ENCODE measurements around the gene CACNA2D2. TPM values are rescaled to one million over a fixed set of nuclear protein-coding genes. Genes with fewer than 3 reads are reported as not detected.

CACNA2D2 gene
- total and polyA plus RNA-seq, 2 donors from 2014 or later, result 3.6 to 6.0 TPM

GRCh38 chr3:50464569-50464968 lies 38.9 kb downstream of the CACNA2D2 start:
- Histone ChIP-seq H3K9me3 (ENCODE audit: control insufficient read depth in 2 of 3, insufficient read depth in 1 of 3, low read length in 3 of 3) (no peaks in the 10 kb centered on the region), H3K27ac (ENCODE audit: low read depth in 2 of 2, low read length in 2 of 2) (no peak overlapping the region), H3K36me3 (ENCODE audit: control insufficient read depth in 2 of 3, insufficient read depth in 3 of 3, low read length in 3 of 3) (no peaks in the 10 kb centered on the region), H3K9ac (ENCODE audit: low read length in 3 of 3) (no peak overlapping the region), H3K27me3 (ENCODE audit: control insufficient read depth, insufficient read depth, low read length) (no peaks in the 10 kb centered on the region), H3K4me3 (ENCODE audit: low read length in 3 of 3) (no peak overlapping the region), H3K4me1 (ENCODE audit: control insufficient read depth in 2 of 3, insufficient read depth in 2 of 3, low read depth in 1 of 3, low read length in 3 of 3) (no peaks in the 10 kb centered on the region)
- DNase-seq, result no peak
- no peak for TF ChIP-seq CTCF (IDR thresholded peaks at IDR 0.05; ENCODE audit: borderline replicate concordance, extremely low read depth, insufficient read depth)
- FAIRE-seq, result no peak
- intact Hi-C loops (cut with DNase I), result no loop called here

- FAIRE-seq (no peak), DNase-seq (no peak)
- Histone ChIP-seq H3K4me1 (ENCODE audit: control insufficient read depth in 2 of 3, insufficient read depth in 2 of 3, low read depth in 1 of 3, low read length in 3 of 3) (no peaks in the 10 kb centered on the region), H3K9ac (ENCODE audit: low read length in 3 of 3) (no peak overlapping the region), H3K27ac (ENCODE audit: low read depth in 2 of 2, low read length in 2 of 2) (no peak overlapping the region), H3K27me3 (ENCODE audit: control insufficient read depth, insufficient read depth, low read length) (no peaks in the 10 kb centered on the region), H3K36me3 (ENCODE audit: control insufficient read depth in 2 of 3, insufficient read depth in 3 of 3, low read length in 3 of 3) (no peaks in the 10 kb centered on the region), H3K9me3 (ENCODE audit: control insufficient read depth in 2 of 3, insufficient read depth in 1 of 3, low read length in 3 of 3) (no peaks in the 10 kb centered on the region), H3K4me3 (ENCODE audit: low read length in 3 of 3) (no peak overlapping the region)
- intact Hi-C loops (cut with DNase I), result no loop called here
- TF ChIP-seq CTCF (IDR thresholded peaks at IDR 0.05; ENCODE audit: borderline replicate concordance, extremely low read depth, insufficient read depth), result no peak
These were observed 43.6 kb downstream of the CACNA2D2 start for GRCh38 chr3:50459785-50460184.

- Histone ChIP-seq H3K4me3 (ENCODE audit: low read length in 3 of 3) (no peak overlapping the region), H3K27ac (ENCODE audit: low read depth in 2 of 2, low read length in 2 of 2) (no peak overlapping the region), H3K4me1 (ENCODE audit: control insufficient read depth in 2 of 3, insufficient read depth in 2 of 3, low read depth in 1 of 3, low read length in 3 of 3) (no peaks in the 10 kb centered on the region), H3K36me3 (ENCODE audit: control insufficient read depth in 2 of 3, insufficient read depth in 3 of 3, low read length in 3 of 3) (no peaks in the 10 kb centered on the region), H3K9ac (ENCODE audit: low read length in 3 of 3) (no peak overlapping the region), H3K9me3 (ENCODE audit: control insufficient read depth in 2 of 3, insufficient read depth in 1 of 3, low read length in 3 of 3) (no peaks in the 10 kb centered on the region), H3K27me3 (ENCODE audit: control insufficient read depth, insufficient read depth, low read length) (no peaks in the 10 kb centered on the region)
- intact Hi-C loops (cut with DNase I), result no loop called here
- no peak for DNase-seq
- no peak for TF ChIP-seq CTCF (IDR thresholded peaks at IDR 0.05; ENCODE audit: borderline replicate concordance, extremely low read depth, insufficient read depth)
- no peak for FAIRE-seq
These were observed 45.4 kb downstream of the CACNA2D2 start for GRCh38 chr3:50457988-50458387.

All from kidney (tissue), 14 donors.